ENCODE measurements around the gene CIITA.

CIITA gene

GRCh38 chr16:10870808-10871156 is 6.2 kb upstream of the CIITA start:
- H3K27ac ChIP-seq (ENCODE audit: low read depth, low read length) = no peak overlapping the region
- DNase-seq = no peak
- H3K18ac ChIP-seq (ENCODE audit: low read length) = no peak overlapping the region
- H2AK5ac ChIP-seq (ENCODE audit: low read length) = no peak overlapping the region
- no CpG with 5 or more reads among the region's 5 CpGs for WGBS (ENCODE audit: extremely low coverage, insufficient coverage, low lambda C conversion rate)
- no peak overlapping the region for H3K23ac ChIP-seq (ENCODE audit: low read length)
- no peaks in the 10 kb centered on the region for H3K36me3 ChIP-seq (ENCODE audit: control insufficient read depth, insufficient read depth, low read length)
- H4K5ac ChIP-seq (ENCODE audit: low read length) = no peak overlapping the region
- H3K9ac ChIP-seq (ENCODE audit: low read length) = no peak overlapping the region
- H3K27me3 ChIP-seq (ENCODE audit: insufficient read depth, low read length, poor library complexity) = no peaks in the 10 kb centered on the region
- H2BK15ac ChIP-seq (replicated peaks; ENCODE audit: low read depth) = no peak overlapping the region
- H3K4me3 ChIP-seq (ENCODE audit: low read length) = no peak overlapping the region
- no peak overlapping the region for H2BK5ac ChIP-seq (ENCODE audit: low read length)
- no peak overlapping the region for H3K4ac ChIP-seq (ENCODE audit: low read depth, low read length)
- H2BK120ac ChIP-seq (ENCODE audit: low read depth, low read length) = no peak overlapping the region
- H3K4me1 ChIP-seq (ENCODE audit: control insufficient read depth, low read depth, low read length) = no peaks in the 10 kb centered on the region
- no peak overlapping the region for H3K4me2 ChIP-seq (ENCODE audit: low read length)
- H3K56ac ChIP-seq (ENCODE audit: low read length) = no peak overlapping the region
- no peaks in the 10 kb centered on the region for H3K79me2 ChIP-seq (ENCODE audit: control insufficient read depth, insufficient read depth, low read length)
- H4K8ac ChIP-seq (ENCODE audit: low read depth, low read length) = no peak overlapping the region
- H3K79me1 ChIP-seq (ENCODE audit: low read length) = no peaks in the 10 kb centered on the region

GRCh38 chr16:10871157-10871991 is 5.6 kb upstream of the CIITA start:
- H3K27ac ChIP-seq (ENCODE audit: low read depth, low read length) = no peak overlapping the region
- no peak overlapping the region for H3K4me2 ChIP-seq (ENCODE audit: low read length)
- H4K8ac ChIP-seq (ENCODE audit: low read depth, low read length) = no peak overlapping the region
- no peak overlapping the region for H4K5ac ChIP-seq (ENCODE audit: low read length)
- H3K4me3 ChIP-seq (ENCODE audit: low read length) = no peak overlapping the region
- H3K4me1 ChIP-seq (ENCODE audit: control insufficient read depth, low read depth, low read length) = no peaks in the 10 kb centered on the region
- H2AK5ac ChIP-seq (ENCODE audit: low read length) = no peak overlapping the region
- no peak for DNase-seq
- H3K9ac ChIP-seq (ENCODE audit: low read length) = no peak overlapping the region
- no peak overlapping the region for H3K23ac ChIP-seq (ENCODE audit: low read length)
- H3K79me1 ChIP-seq (ENCODE audit: low read length) = no peaks in the 10 kb centered on the region
- H3K56ac ChIP-seq (ENCODE audit: low read length) = no peak overlapping the region
- no peak overlapping the region for H2BK120ac ChIP-seq (ENCODE audit: low read depth, low read length)
- H3K27me3 ChIP-seq (ENCODE audit: insufficient read depth, low read length, poor library complexity) = no peaks in the 10 kb centered on the region
- H2BK5ac ChIP-seq (ENCODE audit: low read length) = no peak overlapping the region
- WGBS (ENCODE audit: extremely low coverage, insufficient coverage, low lambda C conversion rate) = no CpG with 5 or more reads among the region's 10 CpGs
- no peak overlapping the region for H3K4ac ChIP-seq (ENCODE audit: low read depth, low read length)
- H3K36me3 ChIP-seq (ENCODE audit: control insufficient read depth, insufficient read depth, low read length) = no peaks in the 10 kb centered on the region
- no peaks in the 10 kb centered on the region for H3K79me2 ChIP-seq (ENCODE audit: control insufficient read depth, insufficient read depth, low read length)
- H3K18ac ChIP-seq (ENCODE audit: low read length) = no peak overlapping the region
- H2BK15ac ChIP-seq (replicated peaks; ENCODE audit: low read depth) = no peak overlapping the region

- Histone ChIP-seq H4K8ac (ENCODE audit: low read depth, low read length) (no peak overlapping the region), H3K36me3 (ENCODE audit: control insufficient read depth, insufficient read depth, low read length) (no peaks in the 10 kb centered on the region), H3K79me1 (ENCODE audit: low read length) (no peaks in the 10 kb centered on the region), H3K4me3 (ENCODE audit: low read length) (no peak overlapping the region), H2BK5ac (ENCODE audit: low read length) (no peak overlapping the region), H3K79me2 (ENCODE audit: control insufficient read depth, insufficient read depth, low read length) (no peaks in the 10 kb centered on the region), H4K5ac (ENCODE audit: low read length) (no peak overlapping the region), H3K27me3 (ENCODE audit: insufficient read depth, low read length, poor library complexity) (peaks cover 2% of the 10 kb centered on the region), H3K9ac (ENCODE audit: low read length) (no peak overlapping the region), H3K56ac (ENCODE audit: low read length) (no peak overlapping the region), H2BK15ac (replicated peaks; ENCODE audit: low read depth) (no peak overlapping the region), H2BK120ac (ENCODE audit: low read depth, low read length) (no peak overlapping the region), H3K18ac (ENCODE audit: low read length) (no peak overlapping the region), H2AK5ac (ENCODE audit: low read length) (no peak overlapping the region), H3K4me2 (ENCODE audit: low read length) (no peak overlapping the region), H3K4ac (ENCODE audit: low read depth, low read length) (no peak overlapping the region), H3K4me1 (ENCODE audit: control insufficient read depth, low read depth, low read length) (no peaks in the 10 kb centered on the region), H3K23ac (ENCODE audit: low read length) (no peak overlapping the region), H3K27ac (ENCODE audit: low read depth, low read length) (no peak overlapping the region)
- no peak for DNase-seq
- no CpG with 5 or more reads among the region's 2 CpGs for WGBS (ENCODE audit: extremely low coverage, insufficient coverage, low lambda C conversion rate)
Observed at GRCh38 chr16:10876315-10876714, 687 bp upstream of the CIITA start.

GRCh38 chr16:10877472-10877946 is 507 bp downstream of the CIITA start:
- Histone ChIP-seq H3K4me1 (ENCODE audit: control insufficient read depth, low read depth, low read length) (no peaks in the 10 kb centered on the region), H3K79me2 (ENCODE audit: control insufficient read depth, insufficient read depth, low read length) (no peaks in the 10 kb centered on the region), H4K8ac (ENCODE audit: low read depth, low read length) (no peak overlapping the region), H3K18ac (ENCODE audit: low read length) (no peak overlapping the region), H2AK5ac (ENCODE audit: low read length) (no peak overlapping the region), H2BK15ac (replicated peaks; ENCODE audit: low read depth) (no peak overlapping the region), H2BK5ac (ENCODE audit: low read length) (no peak overlapping the region), H3K23ac (ENCODE audit: low read length) (no peak overlapping the region), H3K36me3 (ENCODE audit: control insufficient read depth, insufficient read depth, low read length) (no peaks in the 10 kb centered on the region), H3K79me1 (ENCODE audit: low read length) (no peaks in the 10 kb centered on the region), H3K4me3 (ENCODE audit: low read length) (no peak overlapping the region), H3K56ac (ENCODE audit: low read length) (no peak overlapping the region), H4K5ac (ENCODE audit: low read length) (no peak overlapping the region), H3K4me2 (ENCODE audit: low read length) (no peak overlapping the region), H2BK120ac (ENCODE audit: low read depth, low read length) (no peak overlapping the region), H3K27me3 (ENCODE audit: insufficient read depth, low read length, poor library complexity) (peaks cover 2% of the 10 kb centered on the region), H3K27ac (ENCODE audit: low read depth, low read length) (no peak overlapping the region), H3K9ac (ENCODE audit: low read length) (no peak overlapping the region), H3K4ac (ENCODE audit: low read depth, low read length) (no peak overlapping the region)
- WGBS (ENCODE audit: extremely low coverage, insufficient coverage, low lambda C conversion rate) = no CpG with 5 or more reads among the region's 8 CpGs
- no peak for DNase-seq

GRCh38 chr16:10878328-10878643 is 1.3 kb downstream of the CIITA start:
- H3K9ac ChIP-seq (ENCODE audit: low read length) = no peak overlapping the region
- WGBS (ENCODE audit: extremely low coverage, insufficient coverage, low lambda C conversion rate) = no CpG with 5 or more reads among the region's 4 CpGs
- no peak overlapping the region for H3K4me2 ChIP-seq (ENCODE audit: low read length)
- DNase-seq = no peak
- H3K79me1 ChIP-seq (ENCODE audit: low read length) = no peaks in the 10 kb centered on the region
- H2AK5ac ChIP-seq (ENCODE audit: low read length) = no peak overlapping the region
- H3K56ac ChIP-seq (ENCODE audit: low read length) = no peak overlapping the region
- H3K79me2 ChIP-seq (ENCODE audit: control insufficient read depth, insufficient read depth, low read length) = no peaks in the 10 kb centered on the region
- no peak overlapping the region for H4K8ac ChIP-seq (ENCODE audit: low read depth, low read length)
- H3K27ac ChIP-seq (ENCODE audit: low read depth, low read length) = no peak overlapping the region
- peaks cover 2% of the 10 kb centered on the region for H3K27me3 ChIP-seq (ENCODE audit: insufficient read depth, low read length, poor library complexity)
- no peak overlapping the region for H2BK120ac ChIP-seq (ENCODE audit: low read depth, low read length)
- H3K4me3 ChIP-seq (ENCODE audit: low read length) = no peak overlapping the region
- no peaks in the 10 kb centered on the region for H3K36me3 ChIP-seq (ENCODE audit: control insufficient read depth, insufficient read depth, low read length)
- no peak overlapping the region for H2BK15ac ChIP-seq (replicated peaks; ENCODE audit: low read depth)
- H3K4me1 ChIP-seq (ENCODE audit: control insufficient read depth, low read depth, low read length) = no peaks in the 10 kb centered on the region
- no peak overlapping the region for H3K4ac ChIP-seq (ENCODE audit: low read depth, low read length)
- no peak overlapping the region for H4K5ac ChIP-seq (ENCODE audit: low read length)
- H3K23ac ChIP-seq (ENCODE audit: low read length) = no peak overlapping the region
- no peak overlapping the region for H3K18ac ChIP-seq (ENCODE audit: low read length)
- no peak overlapping the region for H2BK5ac ChIP-seq (ENCODE audit: low read length)
